ENCODE results near the gene WT1.

- TF ChIP-seq CTCF (IDR thresholded peaks at IDR 0.05; ENCODE audit: borderline replicate concordance, extremely low read depth, low read length, poor library complexity, severe bottlenecking) (no peak), EZH2 (IDR thresholded peaks at IDR 0.05; ENCODE audit: borderline replicate concordance, low read depth, low read length, severe bottlenecking) (no peak)
Measured at GRCh38 chr11:32418836-32419235, 16.5 kb downstream of the WT1 start.

Data from DND-41 (cell line).